Iris pigment epithelial cell (primary cell): ENCODE results near the gene M6PR.
"Not testable (repeated sequence)": the region's sequence is repeated elsewhere in the genome, so short reads cannot be mapped to it uniquely, and the experiment has no call there.

Experiments
- DNase-seq: peaks from one replicate; pipeline ENCODE4 v3.0.0-alpha.2; 2011; ENCODE audit warnings: low read depth

Gene M6PR

GRCh38 chr12:8950702-8951478, 1.4 kb upstream of the M6PR start:
- no peak for DNase-seq

- DNase-seq = no peak
Observed at GRCh38 chr12:8950221-8950527, 729 bp upstream of the M6PR start.

DNA sequence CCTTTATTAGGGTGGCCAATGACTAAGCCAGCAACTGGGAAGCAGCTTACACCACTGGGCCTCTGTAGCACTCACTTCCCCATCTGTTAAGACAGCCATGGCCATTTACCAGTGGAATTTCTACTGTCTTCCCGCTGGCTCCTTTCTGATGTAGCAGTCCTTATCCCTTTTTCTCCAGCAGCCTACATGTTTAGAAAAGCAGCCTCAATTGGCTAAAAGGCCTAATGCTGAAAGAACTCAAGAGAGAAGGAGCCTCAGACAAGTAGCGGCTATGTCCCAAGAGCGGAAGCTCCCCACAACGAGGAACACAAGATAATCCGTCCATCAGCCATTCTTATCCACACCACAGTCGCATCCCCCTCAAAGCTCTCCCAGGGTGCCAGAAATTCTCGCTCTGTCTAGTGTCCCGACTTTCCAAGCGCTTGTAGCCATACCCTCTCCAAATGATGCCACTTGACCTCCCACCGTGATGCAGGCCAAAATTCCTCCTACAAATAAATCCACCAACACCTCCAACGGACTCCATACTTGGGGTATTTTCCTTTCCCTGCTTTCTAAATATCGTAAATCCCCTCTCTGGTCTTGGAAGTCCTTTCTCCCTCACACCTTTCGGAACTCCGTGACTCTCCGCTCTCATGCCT, 624 bp downstream of the M6PR start:
- DNase-seq = peak; percentile 58

- no peak for DNase-seq
Observed at GRCh38 chr12:8947737-8948136, 1.7 kb downstream of the M6PR start.

GRCh38 chr12:8946733-8947132, 2.7 kb downstream of the M6PR start:
- no peak for DNase-seq

DNA sequence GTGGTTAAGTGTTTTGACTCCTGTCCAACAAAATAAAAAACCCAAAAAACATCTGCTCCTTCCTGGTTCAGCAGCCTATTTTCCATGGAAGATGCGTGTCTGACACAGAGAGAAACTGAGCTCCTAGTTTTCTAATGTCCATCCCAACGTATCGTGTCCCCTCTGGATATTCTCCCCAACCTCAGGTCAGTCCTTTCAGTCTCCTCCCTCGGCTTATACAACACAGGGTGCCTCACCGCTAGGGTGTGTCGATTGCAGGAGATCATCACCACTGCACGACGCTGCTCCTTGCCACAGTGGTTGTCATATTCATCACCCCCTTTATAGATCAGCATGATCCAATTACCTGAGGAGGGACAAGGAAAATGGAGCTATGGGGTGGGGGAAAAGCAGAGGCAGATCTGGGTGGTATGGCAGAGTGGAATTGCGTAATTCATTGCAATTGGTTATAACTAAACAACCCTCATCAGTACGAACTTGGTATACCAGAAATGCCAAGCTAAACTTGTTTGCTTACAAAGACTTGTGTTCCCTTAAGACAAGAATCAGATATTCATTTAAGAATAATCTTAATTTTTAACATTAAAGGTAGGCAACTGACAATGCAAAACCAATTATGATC, 5.8 kb downstream of the M6PR start:
- DNase-seq = no peak

- no peak for DNase-seq
Observed at GRCh38 chr12:8941691-8942478, 7.6 kb downstream of the M6PR start.

- DNase-seq = not testable (repeated sequence)
Observed at GRCh38 chr12:8937842-8938442, 11.5 kb downstream of the M6PR start.

GRCh38 chr12:8936735-8937134, 12.7 kb downstream of the M6PR start:
- DNase-seq = no peak

DNA sequence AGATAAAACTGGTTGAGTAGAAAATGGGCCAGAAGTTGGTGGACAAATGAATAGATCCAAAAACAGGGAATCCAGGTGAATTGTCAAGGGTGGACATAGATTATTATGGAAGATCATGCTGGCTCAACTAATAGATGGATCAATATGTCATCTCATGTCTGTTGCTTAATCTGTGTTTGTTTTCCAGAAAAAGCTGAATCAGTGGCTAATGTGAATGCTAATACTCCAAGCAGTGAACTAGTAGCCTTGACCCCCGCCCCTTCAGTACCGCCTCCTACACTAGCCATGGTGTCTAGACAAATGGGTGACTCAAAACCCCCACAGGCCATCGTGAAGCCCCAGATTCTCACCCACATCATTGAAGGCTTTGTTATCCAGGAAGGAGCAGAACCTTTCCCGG, 15.4 kb downstream of the M6PR start:
- DNase-seq = not testable (repeated sequence)

GRCh38 chr12:8932464-8932863, 17.0 kb downstream of the M6PR start:
- not testable (repeated sequence) for DNase-seq

DNA sequence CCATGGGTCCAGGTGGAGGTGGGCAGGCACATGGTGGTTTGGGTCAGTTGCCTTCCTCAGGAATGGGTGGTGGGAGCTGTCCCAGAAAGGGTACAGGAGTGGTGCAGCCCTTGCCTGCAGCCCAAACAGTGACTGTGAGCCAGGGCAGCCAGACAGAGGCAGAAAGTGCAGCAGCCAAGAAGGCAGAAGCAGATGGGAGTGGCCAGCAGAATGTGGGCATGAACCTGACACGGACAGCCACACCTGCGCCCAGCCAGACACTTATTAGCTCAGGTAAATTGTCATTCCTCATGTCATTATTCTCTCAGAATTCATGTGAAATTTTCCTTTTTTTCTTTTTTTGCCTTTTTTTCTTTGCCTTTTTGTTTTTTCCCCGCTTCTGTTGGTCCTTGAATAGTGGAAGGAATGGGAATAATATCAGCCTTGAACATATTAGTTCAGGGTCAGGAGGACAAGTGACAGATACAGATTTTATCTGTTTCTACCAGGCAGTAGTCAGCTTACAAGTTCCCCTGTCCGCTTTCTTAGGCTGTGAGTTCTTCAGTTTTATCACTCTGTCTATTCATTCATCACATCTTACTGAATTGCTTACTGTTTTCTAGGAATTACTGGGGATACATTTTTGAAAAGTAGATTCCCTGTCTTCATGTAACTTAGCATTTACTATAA, 18.7 kb downstream of the M6PR start:
- DNase-seq = not testable (repeated sequence)

GRCh38 chr12:8922544-8922943, 26.9 kb downstream of the M6PR start:
- DNase-seq = no peak

GRCh38 chr12:8919643-8920042, 29.8 kb downstream of the M6PR start:
- DNase-seq = not testable (repeated sequence)

- DNase-seq = peak; percentile 54
Observed at GRCh38 chr12:8917751-8918150, 31.7 kb downstream of the M6PR start.

GRCh38 chr12:8917031-8917430, 32.4 kb downstream of the M6PR start:
- no peak for DNase-seq

DNA sequence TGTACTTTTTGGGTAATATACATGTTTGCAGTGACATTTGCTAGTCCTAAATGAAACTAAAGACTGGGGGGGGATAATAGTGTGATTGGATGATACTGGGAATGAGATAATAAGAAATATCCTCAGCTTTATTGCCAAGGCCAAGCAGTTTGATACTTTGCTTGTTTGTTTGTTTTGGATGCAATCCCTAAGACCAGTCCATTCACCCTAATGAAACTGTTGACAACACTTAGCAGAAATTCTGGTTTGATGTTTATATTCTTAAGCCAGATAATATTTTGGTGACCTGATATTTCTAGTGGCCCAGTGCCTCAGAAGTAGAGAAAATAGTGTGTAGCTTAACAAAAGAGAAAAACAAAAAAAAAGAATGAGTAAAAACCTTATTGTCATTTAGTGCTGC, 33.3 kb downstream of the M6PR start:
- DNase-seq = no peak

DNA sequence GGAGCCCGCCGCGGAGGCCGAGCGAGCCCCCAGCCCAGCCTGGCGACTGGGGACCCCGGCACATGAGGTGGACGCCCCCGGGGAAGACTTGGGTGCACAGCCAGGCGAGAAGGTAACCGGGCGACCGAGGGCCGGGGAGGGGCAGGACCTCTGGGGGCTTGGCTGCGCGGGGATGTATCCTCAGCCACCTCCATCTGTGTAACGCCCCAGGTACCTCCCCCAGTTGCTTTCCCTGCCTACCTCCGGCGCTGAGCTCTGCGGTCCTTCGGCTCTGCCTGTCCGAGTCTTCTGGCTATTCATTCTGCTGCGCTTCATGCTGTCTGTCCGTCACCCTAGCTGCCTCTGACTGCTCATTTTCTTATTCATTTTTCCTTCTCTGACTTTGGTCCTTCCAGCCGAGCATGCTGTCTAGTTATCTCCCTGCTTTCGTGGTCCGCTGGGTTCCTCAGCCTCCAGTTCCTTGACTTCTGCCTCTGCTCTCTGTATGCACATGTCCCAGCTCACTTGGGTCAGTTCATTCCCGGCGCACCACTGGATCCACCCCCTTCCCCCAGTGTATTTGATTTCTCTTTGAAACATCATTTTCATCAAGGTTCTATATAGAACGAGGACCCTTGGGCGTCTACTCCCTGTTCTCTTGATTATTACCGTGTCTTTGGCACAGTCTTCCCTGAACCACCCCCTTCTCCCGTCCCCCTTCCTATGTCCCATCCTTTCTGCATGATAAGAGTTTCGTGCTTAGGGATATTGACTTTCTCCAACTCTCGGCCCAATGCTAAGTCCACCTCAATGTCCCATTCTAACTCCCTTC, 34.5 kb downstream of the M6PR start:
- peak; percentile 63 for DNase-seq

DNA sequence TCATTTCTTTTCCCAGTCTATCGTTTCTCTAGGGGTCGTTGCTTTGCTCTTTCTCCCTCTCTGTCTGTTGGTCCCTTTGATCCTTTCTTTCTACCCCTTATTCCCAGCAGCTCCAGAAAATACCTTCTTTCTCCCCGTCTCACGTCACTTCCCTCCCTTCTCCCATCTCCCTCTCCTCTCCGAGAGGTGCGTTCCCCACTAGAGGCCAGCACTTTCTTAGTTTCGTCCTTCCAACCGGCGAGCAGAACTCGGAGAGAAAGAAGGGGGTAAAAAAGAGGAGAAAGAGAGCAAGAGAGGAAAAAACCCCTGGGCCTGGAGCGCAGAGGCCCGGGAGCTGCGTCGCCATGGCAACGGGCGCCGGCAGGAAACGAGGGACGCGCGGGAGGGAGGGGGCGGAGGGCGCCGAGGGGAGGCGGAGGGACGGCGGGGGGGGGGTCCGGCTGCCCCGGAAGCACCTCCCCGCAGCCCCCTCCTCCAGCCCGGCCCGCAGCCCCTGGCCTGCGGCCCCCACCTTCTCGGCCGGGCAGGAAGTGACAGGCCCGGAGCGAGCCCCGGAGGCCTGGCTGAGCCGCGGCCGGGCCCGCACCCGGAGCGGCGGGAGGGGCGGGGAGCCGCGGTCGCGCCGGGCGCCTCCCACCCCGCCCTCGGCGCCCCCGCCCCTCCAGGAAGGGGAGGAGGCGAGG, 35.3 kb downstream of the M6PR start, which contains the start of gene PHC1:
TSS of gene PHC1 (plus strand) at position 477 of the 683 bp plus-strand sequence. CDS start 3,169 bp downstream, outside the sequence.
- peak; percentile 71 for DNase-seq

DNA sequence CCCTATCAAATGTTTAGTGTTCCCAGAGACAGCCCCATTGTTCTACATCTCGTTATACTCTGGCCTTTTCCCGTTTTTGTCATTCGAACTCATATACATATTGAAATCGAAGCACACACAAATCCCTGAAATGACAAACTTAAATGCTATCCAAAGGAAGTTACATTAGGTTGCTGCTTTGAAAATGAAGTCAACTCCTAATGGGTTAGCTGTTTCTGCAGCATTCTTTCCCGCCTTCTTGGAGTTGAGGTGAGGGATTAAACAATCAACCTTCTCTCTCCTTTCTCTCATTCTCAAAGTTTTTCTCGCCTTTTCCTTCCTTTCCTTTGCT, 35.8 kb downstream of the M6PR start:
- DNase-seq = no peak
